Measurements from ENCODE around the gene ADAMTSL1.

GRCh38 chr9:18564018-18564880 is 90.3 kb downstream of the ADAMTSL1 start:
- TF ChIP-seq POLR2AphosphoS5 (IDR thresholded peaks at IDR 0.05), result no peak
- TF ChIP-seq CTCF (IDR thresholded peaks at IDR 0.05; ENCODE audit: poor library complexity, severe bottlenecking), result no peak
- no peak for TF ChIP-seq SMC3 (conservative IDR thresholded peaks at IDR 0.05; ENCODE audit: poor library complexity)
- TF ChIP-seq REST (IDR thresholded peaks at IDR 0.05; ENCODE audit: borderline replicate concordance), result no peak

Measured in neural cell (in vitro differentiated cells).